Esophagus squamous epithelium (tissue), 5 donors: ENCODE data around the gene TMEM120B. TPM values are rescaled to one million over a fixed set of nuclear protein-coding genes. Genes with fewer than 3 reads are reported as not detected.
A peak's percentile ranks its signal among the peaks of the same experiment; 100 is the strongest.
"Not testable (repeated sequence)": the region's sequence is repeated elsewhere in the genome, so short reads cannot be mapped to it uniquely, and the experiment has no call there.

Experiments used
- DNase-seq: peaks from one replicate; lab custom pipeline; 2025; lab: John Stamatoyannopoulos, UW
- H3K27ac ChIP-seq, 4 donors: fragments of 200-600 bp; sonication (generic); one replicate each; pipeline ENCODE4 v1.5.1; 2016 to 2019; ENCODE audit warnings: mild to moderate bottlenecking in 1 of 4
- H3K27me3 ChIP-seq, 4 donors: fragments of 200-600 bp; sonication (generic); 1 replicate in 3 of 4; 2 replicates in 1 of 4; pipeline versions ENCODE4 v1.5.1 to v1.6.0; 2017 to 2021; ENCODE audit warnings: antibody characterized with exemption in 1 of 4
- H3K36me3 ChIP-seq, 3 donors: fragments of 200-600 bp; sonication (generic); one replicate each; pipeline ENCODE4 v1.5.1; 2016 to 2019
- H3K4me1 ChIP-seq, 3 donors: fragments of 200-600 bp; sonication (generic); one replicate each; pipeline ENCODE4 v1.5.1; 2017 to 2019
- H3K4me3 ChIP-seq, 4 donors: fragments of 200-600 bp; sonication (generic); 1 replicate in 3 of 4; 2 replicates in 1 of 4; pipeline ENCODE4 v1.5.1; 2016 to 2019; ENCODE audit warnings: mild to moderate bottlenecking in 2 of 4, moderate library complexity in 1 of 4
- H3K9me3 ChIP-seq, 3 donors: fragments of 200-600 bp; sonication (generic); one replicate each; pipeline ENCODE4 v1.5.1; 2016 to 2019
- POLR2A ChIP-seq, 4 donors: fragments of 450-650 bp; IDR thresholded peaks; one replicate each; pipeline ENCODE4 v1.6.1; 2017; ENCODE audit warnings: antibody characterized with exemption in 4 of 4, mild to moderate bottlenecking in 4 of 4, moderate library complexity in 3 of 4
- WGBS, 2 donors: methylation state at CpG; one replicate each; pipeline ENCODE4 v1.1.5; 2018; 5-methylcytosine and 5-hydroxymethylcytosine counted together
- intact Hi-C: fragments of 100-400 bp; cut with DNase I; formaldehyde crosslinking; loops from one replicate; pipeline ENCODE4 v1.15.0; 2022
- total RNA-seq, 4 donors: library from RNA; depleted of rRNA; stranded (reverse); fragments of >200 nt; gene quantifications; one replicate each; pipeline ENCODE4 v1.1.0, GENCODE V29; 2016
- TF ChIP-seq, protein P1 (sequence below), 6 experiments: fragments of 450-650 bp in 4 of 6; fragments of 200-600 bp in 2 of 6; sonication (generic) in 2 of 6; IDR thresholded peaks; one replicate each; pipeline ENCODE4 v1.5.1; 2016 to 2019; ENCODE audit warnings: antibody characterized with exemption in 6 of 6, mild to moderate bottlenecking in 4 of 6, moderate library complexity in 4 of 6
- donor health status: DM: yes; HTN: yes; CAD: no.

The TMEM120B gene
- total RNA-seq, result 1 to 10 TPM; 2.7 to 5.2 (median 4.5) TPM

DNA sequence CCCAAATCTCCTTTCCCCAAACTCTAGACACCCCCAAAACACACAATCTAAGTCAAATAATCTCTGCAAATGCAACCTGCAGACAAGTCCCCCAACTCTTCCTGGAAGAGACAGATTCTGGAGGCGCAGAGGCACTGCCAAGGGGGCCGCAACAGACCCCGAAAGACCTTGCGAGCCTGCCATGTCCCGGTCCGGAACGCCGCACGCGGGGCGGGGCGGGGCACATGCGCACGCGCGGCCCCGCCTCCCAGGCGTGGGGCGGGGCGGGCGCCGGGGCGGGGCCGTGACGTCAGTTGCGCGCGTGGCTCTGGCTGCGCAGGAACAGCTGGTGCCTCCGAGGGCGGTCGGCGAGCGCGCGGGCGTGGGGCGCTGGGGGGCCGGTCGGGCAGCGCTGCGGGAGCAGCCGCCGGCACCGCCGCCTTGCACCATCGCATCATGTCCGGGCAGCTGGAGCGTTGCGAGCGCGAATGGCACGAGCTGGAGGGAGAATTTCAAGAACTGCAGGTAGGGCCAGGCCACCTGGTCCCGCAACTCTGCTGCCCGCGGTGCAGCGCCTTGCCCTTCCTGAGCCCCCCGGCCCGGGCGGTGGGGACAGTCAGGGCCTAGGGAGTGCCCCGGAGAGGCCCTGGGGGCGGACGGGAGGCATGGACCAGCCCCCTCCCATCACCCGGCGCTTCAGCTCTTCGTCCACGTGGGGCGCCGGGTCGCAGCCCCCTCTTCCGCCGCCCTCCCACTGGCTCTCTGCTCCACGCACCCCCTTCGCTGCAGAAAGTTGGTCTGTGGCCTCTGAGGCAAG, at the start of gene TMEM120B:
Gene TMEM120B, plus strand, starts transcription at position 292 of the 796 bp plus-strand sequence. Its CDS starts 144 bp downstream, at position 436.
- peak within 1 kb of the TSS; percentile 86 to 92 (median 90) for H3K27ac ChIP-seq
- intact Hi-C loops, result no loop called here
- peaks cover 9 to 25% (median 10%) of the 10 kb centered on the region in 3 donors for H3K4me1 ChIP-seq
- no peak for DNase-seq
- 0 to 2% methylated on average over 5 to 19 of the region's 74 CpGs for WGBS, 2 donors
- H3K36me3 ChIP-seq, result no peaks in the 10 kb centered on the region
- H3K4me3 ChIP-seq, result peak within 1 kb of the TSS; percentile 57 to 90 (median 90)
- TF ChIP-seq, protein P1, sequence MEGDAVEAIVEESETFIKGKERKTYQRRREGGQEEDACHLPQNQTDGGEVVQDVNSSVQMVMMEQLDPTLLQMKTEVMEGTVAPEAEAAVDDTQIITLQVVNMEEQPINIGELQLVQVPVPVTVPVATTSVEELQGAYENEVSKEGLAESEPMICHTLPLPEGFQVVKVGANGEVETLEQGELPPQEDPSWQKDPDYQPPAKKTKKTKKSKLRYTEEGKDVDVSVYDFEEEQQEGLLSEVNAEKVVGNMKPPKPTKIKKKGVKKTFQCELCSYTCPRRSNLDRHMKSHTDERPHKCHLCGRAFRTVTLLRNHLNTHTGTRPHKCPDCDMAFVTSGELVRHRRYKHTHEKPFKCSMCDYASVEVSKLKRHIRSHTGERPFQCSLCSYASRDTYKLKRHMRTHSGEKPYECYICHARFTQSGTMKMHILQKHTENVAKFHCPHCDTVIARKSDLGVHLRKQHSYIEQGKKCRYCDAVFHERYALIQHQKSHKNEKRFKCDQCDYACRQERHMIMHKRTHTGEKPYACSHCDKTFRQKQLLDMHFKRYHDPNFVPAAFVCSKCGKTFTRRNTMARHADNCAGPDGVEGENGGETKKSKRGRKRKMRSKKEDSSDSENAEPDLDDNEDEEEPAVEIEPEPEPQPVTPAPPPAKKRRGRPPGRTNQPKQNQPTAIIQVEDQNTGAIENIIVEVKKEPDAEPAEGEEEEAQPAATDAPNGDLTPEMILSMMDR (IDR thresholded peaks at IDR 0.05), result peak in 2 of 6 experiments; percentile 6 to 8
- TF ChIP-seq POLR2A (IDR thresholded peaks at IDR 0.05), result peak in 3 of 4 donors; percentile 58 to 88 (median 73)
- no peaks in the 10 kb centered on the region for H3K9me3 ChIP-seq
- H3K27me3 ChIP-seq, result no peaks in the 10 kb centered on the region

DNA sequence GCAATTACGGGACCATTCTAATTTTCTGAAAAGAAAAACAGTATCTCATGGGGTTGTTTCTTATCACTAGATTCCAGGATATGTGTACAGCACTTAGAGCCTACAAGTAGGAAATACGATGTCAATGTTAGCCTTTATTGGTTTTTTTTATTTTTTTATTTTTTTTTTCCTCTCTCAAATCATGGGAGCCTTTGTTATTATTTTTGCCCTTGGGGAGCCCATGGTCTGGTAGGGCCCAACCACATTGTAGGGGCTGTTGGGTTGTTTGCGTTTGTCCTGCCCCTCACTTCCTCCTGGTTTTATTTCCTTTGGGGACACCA, 49.0 kb upstream of the TMEM120B start:
- WGBS, 2 donors, result 63 to 84% methylated on average over 3 of the region's 3 CpGs
- Histone ChIP-seq H3K27me3 (no peaks in the 10 kb centered on the region), H3K4me3 (no peak overlapping the region), H3K4me1 (peaks cover 0 to 18% (median 4%) of the 10 kb centered on the region in 3 donors), H3K36me3 (no peaks in the 10 kb centered on the region), H3K27ac (no peak overlapping the region), H3K9me3 (no peaks in the 10 kb centered on the region)
- no peak for DNase-seq
- TF ChIP-seq, protein P1 (IDR thresholded peaks at IDR 0.05), result no peak
- no peak for TF ChIP-seq POLR2A (IDR thresholded peaks at IDR 0.05)
- intact Hi-C loops, result no loop called here

GRCh38 chr12:121666829-121667228, 45.7 kb upstream of the TMEM120B start:
- intact Hi-C loops, H3K27ac ChIP-seq, H3K27me3 ChIP-seq, H3K36me3 ChIP-seq, DNase-seq, H3K4me3 ChIP-seq, H3K9me3 ChIP-seq: not testable (repeated sequence)
- WGBS, 2 donors, result 66 to 69% methylated on average over 3 to 6 of the region's 6 CpGs
- H3K4me1 ChIP-seq, result peaks cover 4 to 31% (median 5%) of the 10 kb centered on the region in 3 donors

DNA sequence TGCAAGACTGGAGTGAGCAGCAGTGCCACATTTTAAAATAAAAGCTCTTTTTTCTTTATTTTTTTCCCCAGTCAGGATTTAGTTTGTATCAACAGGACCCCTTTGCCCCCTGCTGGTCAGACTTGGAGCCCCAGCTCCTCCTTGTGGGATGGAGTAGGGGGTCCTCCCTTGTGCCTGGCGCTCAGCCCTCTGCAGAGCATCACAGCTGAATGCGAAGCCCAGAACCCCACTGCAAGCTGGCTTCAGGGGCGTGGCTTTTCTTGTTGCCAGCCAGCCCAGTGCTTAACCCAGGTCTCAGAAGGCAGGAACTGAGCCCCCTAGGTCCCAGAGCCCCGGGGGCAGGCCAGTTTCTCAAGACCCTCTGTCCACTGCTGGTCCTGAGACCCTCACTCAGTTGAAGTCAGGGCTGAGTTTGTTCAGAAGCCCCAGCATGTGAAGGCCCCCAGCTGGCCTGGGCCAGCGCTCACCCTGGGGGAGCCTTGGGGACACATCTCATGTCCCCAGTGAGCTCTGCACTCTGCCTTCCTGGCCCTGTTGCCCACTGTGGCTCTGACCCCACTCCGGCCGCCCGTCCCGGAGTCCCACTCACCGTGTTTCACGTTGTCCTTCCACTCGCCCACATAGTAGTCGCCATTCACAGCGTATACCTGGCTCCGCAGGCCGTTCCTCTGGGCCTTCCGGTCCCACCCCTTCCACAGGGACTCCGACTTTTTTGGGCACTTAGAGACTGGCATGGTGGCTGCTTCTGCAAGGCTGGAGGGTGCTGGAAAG, 43.6 kb upstream of the TMEM120B start:
- no peak for DNase-seq
- H3K4me3 ChIP-seq, result no peak overlapping the region
- no peak overlapping the region for H3K27ac ChIP-seq
- H3K36me3 ChIP-seq, result no peaks in the 10 kb centered on the region
- peaks cover 7 to 47% (median 10%) of the 10 kb centered on the region in 3 donors for H3K4me1 ChIP-seq
- no peaks in the 10 kb centered on the region for H3K9me3 ChIP-seq
- TF ChIP-seq, protein P1 (IDR thresholded peaks at IDR 0.05), result peak; percentile 31 to 48 (median 45)
- no peak for TF ChIP-seq POLR2A (IDR thresholded peaks at IDR 0.05)
- intact Hi-C loops, result no loop called here
- 75 to 87% methylated on average over 11 to 16 of the region's 18 CpGs for WGBS, 2 donors
- H3K27me3 ChIP-seq, result no peaks in the 10 kb centered on the region

- Histone ChIP-seq H3K36me3 (no peaks in the 10 kb centered on the region), H3K27me3 (no peaks in the 10 kb centered on the region), H3K4me3 (no peak within 1 kb of the TSS), H3K9me3 (no peaks in the 10 kb centered on the region), H3K27ac (peak within 1 kb of the TSS in 3 of 4 donors; percentile 2 to 38 (median 33)), H3K4me1 (peaks cover 7 to 47% (median 10%) of the 10 kb centered on the region in 3 donors)
- WGBS, 2 donors, result 56 to 64% methylated on average over 1 of the region's 5 CpGs
- intact Hi-C loops, result no loop called here
- DNase-seq, result no peak
- no peak for TF ChIP-seq POLR2A (IDR thresholded peaks at IDR 0.05)
- TF ChIP-seq, protein P1 (IDR thresholded peaks at IDR 0.05), result no peak
Observed at GRCh38 chr12:121669521-121669900, 43.0 kb upstream of the TMEM120B start, which contains the start of gene MORN3. TSS of gene MORN3 (minus strand) at chr12:121669654. CDS start at chr12:121669483, 171 bp downstream.
